GM12801 (cell line): ENCODE results near the gene DTL.

Experiments used
- CTCF ChIP-seq: IDR thresholded peaks from one replicate; pipeline ENCODE4 v1.5.1; 2011; ENCODE audit warnings: control low read depth; ENCODE audit not compliant: insufficient read length; ENCODE audit errors: extremely low read depth

Gene DTL

GRCh38 chr1:212024469-212025149 is 10.9 kb upstream of the DTL start:
- no peak for TF ChIP-seq CTCF

GRCh38 chr1:212030936-212031528 is 4.5 kb upstream of the DTL start:
- no peak for TF ChIP-seq CTCF

GRCh38 chr1:212034516-212035122 is 929 bp upstream of the DTL start:
- TF ChIP-seq CTCF = no peak

GRCh38 chr1:212035835-212036605 is 472 bp downstream of the DTL start:
- no peak for TF ChIP-seq CTCF

GRCh38 chr1:212037900-212038299 is 2.4 kb downstream of the DTL start:
- TF ChIP-seq CTCF = no peak

GRCh38 chr1:212039622-212040021 is 4.1 kb downstream of the DTL start:
- no peak for TF ChIP-seq CTCF
